GM18498 (cell line): ENCODE results near the gene ITGAE.

Experiments
- ATAC-seq: cut with Tn5 transposase; IDR thresholded peaks from one replicate; pipeline ENCODE4 v1.9.1; 2021; ENCODE audit warnings: mild to moderate bottlenecking, moderate library complexity; ENCODE audit not compliant: unreplicated experiment

The ITGAE gene

GRCh38 chr17:3817851-3818605, 17.0 kb upstream of the ITGAE start:
- ATAC-seq, result no peak

GRCh38 chr17:3815925-3816324, 14.9 kb upstream of the ITGAE start:
- ATAC-seq, result no peak

- ATAC-seq, result no peak
These were observed 14.1 kb upstream of the ITGAE start for GRCh38 chr17:3815122-3815521.

- ATAC-seq, result no peak
These were observed 13.4 kb upstream of the ITGAE start for GRCh38 chr17:3814361-3814760.

GRCh38 chr17:3813171-3813570, 12.2 kb upstream of the ITGAE start:
- no peak for ATAC-seq

GRCh38 chr17:3812771-3813170, 11.8 kb upstream of the ITGAE start:
- ATAC-seq, result no peak

- no peak for ATAC-seq
These were observed 11.3 kb upstream of the ITGAE start for GRCh38 chr17:3812284-3812683.

GRCh38 chr17:3810019-3810418, 9.0 kb upstream of the ITGAE start:
- no peak for ATAC-seq

- no peak for ATAC-seq
These were observed 8.1 kb upstream of the ITGAE start for GRCh38 chr17:3809135-3809534.

GRCh38 chr17:3808701-3809100, 7.7 kb upstream of the ITGAE start:
- no peak for ATAC-seq

GRCh38 chr17:3805581-3805980, 4.6 kb upstream of the ITGAE start:
- ATAC-seq, result no peak

- peak; percentile 71 for ATAC-seq
These were observed 3.5 kb upstream of the ITGAE start for GRCh38 chr17:3804503-3804931.

GRCh38 chr17:3803308-3803640, 2.3 kb upstream of the ITGAE start:
- ATAC-seq, result no peak

GRCh38 chr17:3802461-3803307, 1.7 kb upstream of the ITGAE start:
- no peak for ATAC-seq

- no peak for ATAC-seq
These were observed 804 bp upstream of the ITGAE start for GRCh38 chr17:3801792-3802191.

- ATAC-seq, result no peak
These were observed 359 bp upstream of the ITGAE start for GRCh38 chr17:3801347-3801746.

- no peak for ATAC-seq
These were observed 1.6 kb downstream of the ITGAE start for GRCh38 chr17:3799181-3799945.

GRCh38 chr17:3798273-3799180, 2.5 kb downstream of the ITGAE start:
- no peak for ATAC-seq

GRCh38 chr17:3796822-3797170, 4.2 kb downstream of the ITGAE start:
- peak; percentile 30 for ATAC-seq

GRCh38 chr17:3796110-3796821, 4.7 kb downstream of the ITGAE start:
- ATAC-seq, result peak; percentile 73
